Measurements from ENCODE around the gene GALNTL6.

The GALNTL6 gene

GRCh38 chr4:171814545-171814944 lies 1.3 kb downstream of the GALNTL6 start:
- H3K27ac ChIP-seq (ENCODE audit: low read depth, low read length, severe bottlenecking): no peak overlapping the region
- 62 to 68% methylated on average over 8 to 11 of the region's 11 CpGs for WGBS, 2 experiments (ENCODE audit: insufficient coverage in 2 of 2)
- H3K36me3 ChIP-seq (ENCODE audit: control insufficient read depth, insufficient read depth, low read length): no peaks in the 10 kb centered on the region
- no peaks in the 10 kb centered on the region for H3K9me3 ChIP-seq (ENCODE audit: control insufficient read depth, low read length)
- peaks cover 5% of the 10 kb centered on the region for H3K4me1 ChIP-seq (ENCODE audit: control insufficient read depth, insufficient read depth, low read length, poor library complexity, severe bottlenecking)
- H3K4me3 ChIP-seq (ENCODE audit: extremely low read depth, insufficient read depth, low read length, poor library complexity, severe bottlenecking): no peak overlapping the region

DNA sequence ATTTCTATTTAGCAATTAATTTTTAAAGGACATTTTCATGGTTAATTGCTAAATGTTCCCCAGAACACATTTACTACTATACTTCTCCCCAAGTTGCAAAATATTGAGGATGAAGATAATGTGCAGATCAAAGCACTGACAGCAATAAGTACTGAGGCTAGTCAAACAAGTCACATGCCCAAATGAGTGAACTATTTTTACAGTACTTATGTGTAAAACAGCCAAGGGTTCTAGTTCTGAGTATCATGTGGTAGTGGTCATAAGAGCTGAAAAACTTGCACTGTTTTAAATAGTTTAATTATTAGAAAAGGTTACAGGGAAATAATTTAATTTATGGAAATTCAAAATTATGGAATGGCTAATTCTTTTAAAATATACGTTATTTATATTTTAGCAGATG lies 3.8 kb downstream of the GALNTL6 start:
- Histone ChIP-seq H3K4me1 (ENCODE audit: control insufficient read depth, insufficient read depth, low read length, poor library complexity, severe bottlenecking) (peaks cover 5% of the 10 kb centered on the region), H3K4me3 (ENCODE audit: extremely low read depth, insufficient read depth, low read length, poor library complexity, severe bottlenecking) (no peak overlapping the region), H3K36me3 (ENCODE audit: control insufficient read depth, insufficient read depth, low read length) (no peaks in the 10 kb centered on the region), H3K27ac (ENCODE audit: low read depth, low read length, severe bottlenecking) (no peak overlapping the region), H3K9me3 (ENCODE audit: control insufficient read depth, low read length) (no peaks in the 10 kb centered on the region)
- WGBS, 2 experiments (ENCODE audit: insufficient coverage in 2 of 2): no CpG with 5 or more reads among the region's 1 CpG

DNA sequence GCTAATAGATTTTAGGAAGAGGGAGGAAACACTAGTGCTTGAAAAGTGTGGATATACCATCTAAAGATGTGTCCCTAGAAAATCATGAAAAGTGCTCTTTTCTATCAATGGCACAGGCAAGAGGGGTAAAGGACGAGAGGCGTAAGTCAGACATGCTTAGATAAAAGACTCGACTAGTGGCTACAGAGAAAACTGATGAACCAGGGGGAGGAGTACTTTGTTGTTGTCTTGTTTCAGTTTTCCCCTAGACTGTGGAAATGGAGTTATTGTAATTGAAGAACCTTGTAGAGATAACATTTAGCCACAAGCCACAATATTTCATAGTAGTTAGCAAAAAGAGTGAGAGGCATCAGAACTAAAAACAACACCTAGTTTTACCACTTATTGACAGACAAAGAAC lies 21.4 kb downstream of the GALNTL6 start:
- WGBS, 2 experiments (ENCODE audit: insufficient coverage in 2 of 2): 45 to 49% methylated on average over 3 of the region's 3 CpGs
- H3K4me1 ChIP-seq (ENCODE audit: control insufficient read depth, insufficient read depth, low read length, poor library complexity, severe bottlenecking): peaks cover 4% of the 10 kb centered on the region

GRCh38 chr4:171843456-171843855 lies 30.3 kb downstream of the GALNTL6 start:
- Histone ChIP-seq H3K4me1 (ENCODE audit: control insufficient read depth, insufficient read depth, low read length, poor library complexity, severe bottlenecking) (no peaks in the 10 kb centered on the region), H3K4me3 (ENCODE audit: extremely low read depth, insufficient read depth, low read length, poor library complexity, severe bottlenecking) (no peak overlapping the region), H3K9me3 (ENCODE audit: control insufficient read depth, low read length) (no peaks in the 10 kb centered on the region), H3K36me3 (ENCODE audit: control insufficient read depth, insufficient read depth, low read length) (no peaks in the 10 kb centered on the region), H3K27ac (ENCODE audit: low read depth, low read length, severe bottlenecking) (no peak overlapping the region)
- 100% methylated on average over 1 of the region's 1 CpG; no CpG with 5 or more reads in 1 of the 2 experiments for WGBS, 2 experiments (ENCODE audit: insufficient coverage in 2 of 2)

More for the DNA sequence above, 21.4 kb downstream of the GALNTL6 start:
- no peak overlapping the region for H3K4me3 ChIP-seq (ENCODE audit: extremely low read depth, insufficient read depth, low read length, poor library complexity, severe bottlenecking)
- no peaks in the 10 kb centered on the region for H3K36me3 ChIP-seq (ENCODE audit: control insufficient read depth, insufficient read depth, low read length)
- H3K9me3 ChIP-seq (ENCODE audit: control insufficient read depth, low read length): no peaks in the 10 kb centered on the region
- H3K27ac ChIP-seq (ENCODE audit: low read depth, low read length, severe bottlenecking): no peak overlapping the region

DNA sequence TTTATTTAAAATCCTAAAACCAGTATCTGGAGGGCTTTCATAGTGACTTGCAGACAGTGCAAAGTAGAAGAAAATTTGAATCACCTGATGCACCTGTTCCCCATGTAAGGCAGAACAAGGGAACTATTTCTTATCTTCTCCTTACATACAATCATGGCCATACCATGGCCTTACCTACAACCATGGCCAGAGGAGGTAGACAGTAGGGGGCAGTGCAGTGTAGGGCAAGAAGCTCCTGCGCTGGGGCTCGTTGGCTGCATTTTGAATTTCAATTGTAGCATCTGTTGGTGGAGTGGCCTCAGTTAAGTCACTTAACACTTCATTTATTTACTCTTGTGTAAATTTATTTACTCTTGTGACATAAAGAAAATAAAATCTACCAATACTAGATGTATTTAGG lies 33.0 kb downstream of the GALNTL6 start:
- H3K4me1 ChIP-seq (ENCODE audit: control insufficient read depth, insufficient read depth, low read length, poor library complexity, severe bottlenecking): no peaks in the 10 kb centered on the region
- H3K9me3 ChIP-seq (ENCODE audit: control insufficient read depth, low read length): no peaks in the 10 kb centered on the region
- no peaks in the 10 kb centered on the region for H3K36me3 ChIP-seq (ENCODE audit: control insufficient read depth, insufficient read depth, low read length)
- WGBS, 2 experiments (ENCODE audit: insufficient coverage in 2 of 2): no CpG with 5 or more reads among the region's 2 CpGs
- no peak overlapping the region for H3K27ac ChIP-seq (ENCODE audit: low read depth, low read length, severe bottlenecking)
- no peak overlapping the region for H3K4me3 ChIP-seq (ENCODE audit: extremely low read depth, insufficient read depth, low read length, poor library complexity, severe bottlenecking)

GRCh38 chr4:171846893-171847292 lies 33.7 kb downstream of the GALNTL6 start:
- Histone ChIP-seq H3K27ac (ENCODE audit: low read depth, low read length, severe bottlenecking) (no peak overlapping the region), H3K36me3 (ENCODE audit: control insufficient read depth, insufficient read depth, low read length) (no peaks in the 10 kb centered on the region), H3K9me3 (ENCODE audit: control insufficient read depth, low read length) (no peaks in the 10 kb centered on the region), H3K4me3 (ENCODE audit: extremely low read depth, insufficient read depth, low read length, poor library complexity, severe bottlenecking) (no peak overlapping the region), H3K4me1 (ENCODE audit: control insufficient read depth, insufficient read depth, low read length, poor library complexity, severe bottlenecking) (no peaks in the 10 kb centered on the region)
- WGBS, 2 experiments (ENCODE audit: insufficient coverage in 2 of 2): no CpG with 5 or more reads among the region's 2 CpGs

DNA sequence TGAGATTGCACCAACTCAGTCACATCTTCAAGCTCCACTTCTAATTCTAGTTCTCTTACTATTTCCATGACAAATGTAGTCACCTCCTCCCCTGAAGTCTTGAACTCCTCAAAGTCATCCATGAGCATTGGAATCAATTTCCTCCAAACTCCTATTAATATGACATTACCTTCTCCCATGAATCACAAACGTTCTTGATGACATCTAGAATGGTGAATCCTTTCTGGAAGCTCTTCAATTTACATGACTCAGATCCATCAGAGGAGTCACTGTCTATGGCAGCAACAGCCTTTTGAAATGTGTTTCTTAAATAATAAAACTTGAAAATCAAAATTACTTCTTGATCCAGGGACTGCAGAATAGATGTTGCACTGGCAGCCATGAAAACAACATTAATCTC lies 34.5 kb downstream of the GALNTL6 start:
- no peaks in the 10 kb centered on the region for H3K4me1 ChIP-seq (ENCODE audit: control insufficient read depth, insufficient read depth, low read length, poor library complexity, severe bottlenecking)
- 86% methylated on average over 1 of the region's 1 CpG; no CpG with 5 or more reads in 1 of the 2 experiments for WGBS, 2 experiments (ENCODE audit: insufficient coverage in 2 of 2)
- H3K4me3 ChIP-seq (ENCODE audit: extremely low read depth, insufficient read depth, low read length, poor library complexity, severe bottlenecking): no peak overlapping the region
- H3K27ac ChIP-seq (ENCODE audit: low read depth, low read length, severe bottlenecking): no peak overlapping the region
- H3K36me3 ChIP-seq (ENCODE audit: control insufficient read depth, insufficient read depth, low read length): no peaks in the 10 kb centered on the region
- H3K9me3 ChIP-seq (ENCODE audit: control insufficient read depth, low read length): no peaks in the 10 kb centered on the region

DNA sequence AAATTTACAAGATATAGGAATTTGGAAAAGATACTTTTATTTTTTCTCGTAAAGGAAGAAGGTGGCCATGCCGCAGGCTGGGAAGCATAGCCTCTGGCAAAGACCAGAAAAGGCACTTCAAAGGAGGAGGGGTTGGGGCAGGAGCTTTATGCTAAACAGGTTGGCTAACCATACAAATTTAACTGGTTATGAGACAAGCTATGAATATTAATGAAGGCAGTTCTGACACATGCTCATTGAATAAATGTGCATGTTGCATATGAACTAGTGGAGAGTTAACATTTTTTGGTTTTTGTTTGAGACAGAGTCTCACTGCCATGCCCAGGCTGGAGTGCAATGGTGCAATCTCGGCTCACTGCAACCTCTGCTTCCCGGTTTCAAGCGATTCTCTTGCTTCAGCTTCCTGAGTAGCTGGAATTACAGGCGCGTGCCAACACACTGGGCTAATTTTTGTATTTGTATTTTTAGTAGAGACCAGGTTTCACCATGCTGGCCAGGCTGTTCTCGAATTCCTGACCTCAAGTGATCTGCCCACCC lies 36.5 kb downstream of the GALNTL6 start:
- Histone ChIP-seq H3K9me3 (ENCODE audit: control insufficient read depth, low read length) (no peaks in the 10 kb centered on the region), H3K36me3 (ENCODE audit: control insufficient read depth, insufficient read depth, low read length) (no peaks in the 10 kb centered on the region), H3K4me3 (ENCODE audit: extremely low read depth, insufficient read depth, low read length, poor library complexity, severe bottlenecking) (no peak overlapping the region), H3K4me1 (ENCODE audit: control insufficient read depth, insufficient read depth, low read length, poor library complexity, severe bottlenecking) (no peaks in the 10 kb centered on the region), H3K27ac (ENCODE audit: low read depth, low read length, severe bottlenecking) (no peak overlapping the region)
- WGBS, 2 experiments (ENCODE audit: insufficient coverage in 2 of 2): 83 to 96% methylated on average over 5 to 6 of the region's 8 CpGs

DNA sequence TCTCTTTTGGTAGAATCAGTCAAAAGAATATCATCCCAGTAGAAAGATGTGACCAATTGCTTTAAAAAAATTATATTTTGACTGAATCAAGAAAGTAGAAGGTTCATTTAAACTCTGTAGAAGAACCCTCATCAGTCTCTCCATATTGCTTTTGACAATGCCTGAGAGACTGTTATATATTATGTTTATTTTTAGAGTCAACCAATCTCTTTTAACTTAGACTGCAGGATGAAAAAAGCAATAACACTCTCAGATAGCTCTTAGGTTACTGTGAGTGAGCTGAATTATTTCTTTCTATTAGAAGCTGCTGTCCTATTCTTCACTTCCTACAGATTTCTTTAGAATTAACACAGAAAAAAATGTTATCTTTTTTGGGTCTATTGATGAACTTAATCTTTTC lies 38.1 kb downstream of the GALNTL6 start:
- H3K9me3 ChIP-seq (ENCODE audit: control insufficient read depth, low read length): no peaks in the 10 kb centered on the region
- H3K36me3 ChIP-seq (ENCODE audit: control insufficient read depth, insufficient read depth, low read length): no peaks in the 10 kb centered on the region
- no peak overlapping the region for H3K27ac ChIP-seq (ENCODE audit: low read depth, low read length, severe bottlenecking)

GRCh38 chr4:171857302-171858012 lies 44.3 kb downstream of the GALNTL6 start:
- WGBS, 2 experiments (ENCODE audit: insufficient coverage in 2 of 2): 83 to 90% methylated on average over 1 to 2 of the region's 3 CpGs
- Histone ChIP-seq H3K27ac (ENCODE audit: low read depth, low read length, severe bottlenecking) (no peak overlapping the region), H3K4me3 (ENCODE audit: extremely low read depth, insufficient read depth, low read length, poor library complexity, severe bottlenecking) (no peak overlapping the region), H3K9me3 (ENCODE audit: control insufficient read depth, low read length) (no peaks in the 10 kb centered on the region), H3K4me1 (ENCODE audit: control insufficient read depth, insufficient read depth, low read length, poor library complexity, severe bottlenecking) (peaks cover 9% of the 10 kb centered on the region), H3K36me3 (ENCODE audit: control insufficient read depth, insufficient read depth, low read length) (no peaks in the 10 kb centered on the region)

More for the DNA sequence above, 38.1 kb downstream of the GALNTL6 start:
- H3K4me3 ChIP-seq (ENCODE audit: extremely low read depth, insufficient read depth, low read length, poor library complexity, severe bottlenecking): no peak overlapping the region
- no peaks in the 10 kb centered on the region for H3K4me1 ChIP-seq (ENCODE audit: control insufficient read depth, insufficient read depth, low read length, poor library complexity, severe bottlenecking)

- H3K27ac ChIP-seq (ENCODE audit: low read depth, low read length, severe bottlenecking): no peak overlapping the region
- WGBS, 2 experiments (ENCODE audit: insufficient coverage in 2 of 2): 40 to 100% methylated on average over 1 of the region's 3 CpGs
- no peaks in the 10 kb centered on the region for H3K9me3 ChIP-seq (ENCODE audit: control insufficient read depth, low read length)
- no peaks in the 10 kb centered on the region for H3K36me3 ChIP-seq (ENCODE audit: control insufficient read depth, insufficient read depth, low read length)
- H3K4me3 ChIP-seq (ENCODE audit: extremely low read depth, insufficient read depth, low read length, poor library complexity, severe bottlenecking): no peak overlapping the region
- H3K4me1 ChIP-seq (ENCODE audit: control insufficient read depth, insufficient read depth, low read length, poor library complexity, severe bottlenecking): peaks cover 5% of the 10 kb centered on the region
Observed at GRCh38 chr4:171875291-171875690, 62.1 kb downstream of the GALNTL6 start.
